Cardiac fibroblast (primary cell): Measurements from ENCODE around the gene SIK2.
A peak's percentile ranks its signal among the peaks of the same experiment; 100 is the strongest.

Experiments used
- DNase-seq, 2 donors: peaks; one replicate each; pipeline versions ENCODE4 v3.0.0 to v3.0.0-alpha.2; 2010; ENCODE audit warnings: low read depth in 2 of 2
- H3K4me3 ChIP-seq, 2 donors: replicated peaks in 1 of 2; 1 replicate in 1 of 2; 2 replicates in 1 of 2; pipeline ENCODE4 v1.5.1; 2011; ENCODE audit warnings: low read depth in 2 of 2, low read length in 2 of 2, mild to moderate bottlenecking in 2 of 2, moderate library complexity in 1 of 2
- TF ChIP-seq, protein P1 (sequence below): IDR thresholded peaks from one replicate; pipeline ENCODE4 v1.5.1; 2011; ENCODE audit warnings: low read depth, mild to moderate bottlenecking, low read length, inconsistent platforms

The SIK2 gene

DNA sequence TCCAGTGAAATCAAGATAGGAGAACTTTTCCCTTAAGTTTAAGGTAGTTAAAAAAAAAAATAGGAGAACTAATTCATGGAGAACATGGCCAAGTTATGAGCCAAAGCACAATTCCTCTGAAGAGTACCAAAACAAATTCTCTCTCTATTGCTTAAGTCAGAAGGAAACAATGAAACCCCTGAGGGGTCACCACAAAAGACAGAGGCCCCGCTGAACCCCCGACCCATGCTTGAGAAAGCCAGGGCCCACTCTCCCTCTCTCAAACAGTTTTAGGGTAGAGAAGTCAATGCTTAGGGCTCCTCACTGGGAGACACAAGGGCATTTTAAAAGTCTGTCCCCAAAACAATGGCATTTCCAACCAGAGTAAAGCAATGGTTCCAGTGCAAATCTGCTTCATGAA lies 137.1 kb downstream of the SIK2 start:
- H3K4me3 ChIP-seq = no peak overlapping the region
- TF ChIP-seq, protein P1, sequence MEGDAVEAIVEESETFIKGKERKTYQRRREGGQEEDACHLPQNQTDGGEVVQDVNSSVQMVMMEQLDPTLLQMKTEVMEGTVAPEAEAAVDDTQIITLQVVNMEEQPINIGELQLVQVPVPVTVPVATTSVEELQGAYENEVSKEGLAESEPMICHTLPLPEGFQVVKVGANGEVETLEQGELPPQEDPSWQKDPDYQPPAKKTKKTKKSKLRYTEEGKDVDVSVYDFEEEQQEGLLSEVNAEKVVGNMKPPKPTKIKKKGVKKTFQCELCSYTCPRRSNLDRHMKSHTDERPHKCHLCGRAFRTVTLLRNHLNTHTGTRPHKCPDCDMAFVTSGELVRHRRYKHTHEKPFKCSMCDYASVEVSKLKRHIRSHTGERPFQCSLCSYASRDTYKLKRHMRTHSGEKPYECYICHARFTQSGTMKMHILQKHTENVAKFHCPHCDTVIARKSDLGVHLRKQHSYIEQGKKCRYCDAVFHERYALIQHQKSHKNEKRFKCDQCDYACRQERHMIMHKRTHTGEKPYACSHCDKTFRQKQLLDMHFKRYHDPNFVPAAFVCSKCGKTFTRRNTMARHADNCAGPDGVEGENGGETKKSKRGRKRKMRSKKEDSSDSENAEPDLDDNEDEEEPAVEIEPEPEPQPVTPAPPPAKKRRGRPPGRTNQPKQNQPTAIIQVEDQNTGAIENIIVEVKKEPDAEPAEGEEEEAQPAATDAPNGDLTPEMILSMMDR = no peak
- DNase-seq = no peak

DNA sequence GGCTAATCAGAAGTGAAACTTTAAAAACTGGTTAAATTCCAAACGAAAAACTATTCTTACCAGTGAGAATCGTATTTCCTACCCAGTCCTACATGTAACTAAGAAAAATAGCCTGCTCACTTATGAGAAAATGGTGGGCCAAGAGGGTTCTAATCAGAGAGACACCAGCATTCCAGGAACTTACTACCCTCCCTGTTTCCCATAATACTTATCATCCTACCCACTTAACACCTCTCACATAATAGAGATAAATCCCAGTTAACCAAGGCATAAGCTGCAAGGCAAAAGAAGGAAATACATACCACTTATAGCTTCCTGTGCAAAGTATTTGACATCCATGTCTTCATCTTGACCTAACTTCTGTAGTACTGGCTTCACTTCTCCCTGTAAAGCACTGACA lies 139.5 kb downstream of the SIK2 start:
- no peak overlapping the region for H3K4me3 ChIP-seq
- DNase-seq = no peak
- TF ChIP-seq, protein P1 = no peak

DNA sequence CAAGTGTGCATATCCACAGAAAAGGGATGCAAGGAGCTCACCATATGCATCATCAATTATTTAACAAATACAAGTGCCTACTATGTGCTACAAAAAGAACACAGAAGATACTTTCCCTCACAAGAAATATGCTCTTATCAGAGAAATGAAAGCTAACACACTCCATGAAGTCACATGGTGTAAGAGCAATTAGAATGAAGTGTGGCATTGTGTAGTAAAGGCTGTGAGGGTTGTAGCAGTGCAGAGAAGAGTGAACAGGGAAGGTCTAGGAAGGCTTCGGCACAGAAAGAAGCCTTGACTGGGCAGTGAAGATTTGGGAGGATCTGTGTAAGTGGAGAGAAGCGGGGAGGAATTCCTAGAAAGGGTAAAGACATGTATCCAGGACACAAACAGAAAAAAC lies 141.5 kb downstream of the SIK2 start:
- no peak overlapping the region for H3K4me3 ChIP-seq
- no peak for DNase-seq
- TF ChIP-seq, protein P1 = no peak

DNA sequence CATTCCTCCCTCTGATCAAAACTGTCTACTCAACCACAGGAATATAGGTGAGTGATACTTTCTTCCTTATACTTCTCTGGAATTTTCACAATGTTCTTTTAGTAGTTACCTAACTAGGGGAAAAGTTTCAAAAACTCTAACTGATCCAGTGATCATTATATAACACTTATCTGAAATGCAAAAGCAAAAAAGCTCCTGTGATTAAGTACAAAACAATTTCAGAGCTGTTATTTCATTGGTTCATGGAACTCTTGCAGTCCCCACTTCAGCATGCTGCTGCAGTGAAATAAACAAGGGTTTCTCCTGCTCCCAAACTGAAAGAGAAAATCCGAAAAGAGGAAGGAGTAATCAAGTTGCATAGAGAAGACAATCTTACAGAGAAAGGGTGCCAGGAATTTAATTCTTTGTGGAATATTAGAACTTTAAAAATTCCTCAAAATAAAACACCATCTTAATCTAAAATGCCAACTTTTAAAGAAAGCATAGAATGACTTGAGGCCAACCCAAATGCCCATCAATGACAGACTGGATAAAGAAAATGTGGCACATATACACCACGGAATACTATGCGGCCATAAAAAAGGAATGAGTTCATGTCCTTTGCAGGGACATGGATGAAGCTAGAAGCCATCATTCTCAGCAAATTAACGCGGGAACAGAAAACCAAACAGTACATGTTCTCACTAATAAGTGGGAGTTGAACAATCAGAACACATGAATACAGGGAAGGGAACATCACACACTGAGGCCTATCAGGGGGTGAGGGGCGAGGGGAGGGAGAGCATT lies 143.7 kb downstream of the SIK2 start:
- TF ChIP-seq, protein P1 = no peak
- H3K4me3 ChIP-seq = no peak overlapping the region
- peak; percentile 61 to 68 for DNase-seq

DNA sequence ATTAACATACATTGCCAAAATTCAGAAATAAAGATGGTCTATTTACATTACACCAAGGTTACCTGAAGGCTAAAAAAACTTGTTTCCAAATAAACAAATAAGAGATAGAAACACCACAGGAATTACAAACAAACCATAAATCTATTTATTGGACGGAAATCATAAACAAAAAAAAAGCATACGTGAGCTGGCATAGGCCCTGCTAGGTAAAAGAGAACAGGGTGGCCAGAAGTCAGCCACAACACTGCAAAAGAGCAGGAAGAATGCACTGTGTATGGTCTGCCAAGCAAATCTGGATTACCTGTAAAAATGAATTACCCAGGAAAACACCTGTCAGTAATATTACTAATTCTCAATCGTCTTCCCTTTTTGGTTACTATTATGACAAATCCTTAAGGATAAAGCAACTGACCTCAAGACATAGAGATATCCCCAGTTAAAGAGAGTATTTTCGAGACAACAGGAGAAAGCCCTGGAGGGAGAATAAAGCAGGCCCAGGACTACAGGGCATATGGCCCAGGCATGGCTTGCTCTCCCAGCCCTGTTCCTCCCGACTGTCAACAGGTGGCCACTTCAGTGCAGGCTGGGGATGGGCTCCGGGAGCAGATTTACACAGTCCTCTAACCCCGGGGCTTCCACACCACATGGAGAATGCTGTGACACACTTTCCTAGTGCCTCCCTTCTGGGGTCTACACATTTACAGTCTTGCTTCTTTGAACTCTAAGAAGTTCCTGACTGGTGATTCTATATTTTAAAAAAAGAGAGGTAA lies 146.0 kb downstream of the SIK2 start:
- DNase-seq = no peak
- TF ChIP-seq, protein P1 = no peak

DNA sequence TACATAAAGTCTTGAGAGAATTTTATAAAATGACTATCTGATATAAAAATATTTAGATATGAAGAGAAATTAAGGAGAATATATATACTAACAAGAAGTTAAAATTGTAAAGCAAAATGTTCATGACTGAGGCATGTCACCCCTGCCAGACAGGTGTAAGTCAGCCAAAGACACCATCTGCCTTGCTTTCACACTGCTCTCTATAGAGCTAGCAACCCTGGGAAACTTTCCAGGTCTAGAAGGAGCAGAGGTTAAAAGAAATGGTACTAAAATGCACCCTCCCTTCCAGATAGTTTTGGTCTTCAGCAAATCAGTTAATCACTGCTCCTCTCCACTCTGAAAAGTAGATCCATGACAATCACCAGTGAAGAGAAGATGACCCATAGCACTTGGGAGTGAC lies 147.4 kb downstream of the SIK2 start:
- no peak for DNase-seq
- TF ChIP-seq, protein P1 = no peak
- H3K4me3 ChIP-seq = no peak overlapping the region

More for the DNA sequence above, 146.0 kb downstream of the SIK2 start:
- H3K4me3 ChIP-seq = no peak overlapping the region
